NCI-H748 treated with DMSO at 0.1 percent for 48 hours (cell line): Measurements from ENCODE around the gene TOE1.
A peak's percentile ranks its signal among the peaks of the same experiment; 100 is the strongest.
"Not testable (repeated sequence)": the region's sequence is repeated elsewhere in the genome, so short reads cannot be mapped to it uniquely, and the experiment has no call there.

Source experiments
- DNase-seq: peaks from one replicate; lab custom pipeline; 2025; lab: John Stamatoyannopoulos, UW

Gene TOE1

GRCh38 chr1:45355683-45356082, 15.7 kb downstream of the TOE1 start:
- no peak for DNase-seq

GRCh38 chr1:45356186-45356585, 16.2 kb downstream of the TOE1 start:
- no peak for DNase-seq

- peak; percentile 50 for DNase-seq
Observed at GRCh38 chr1:45359882-45360513, 20.0 kb downstream of the TOE1 start.

- DNase-seq: not testable (repeated sequence)
Observed at GRCh38 chr1:45360981-45361380, 21.0 kb downstream of the TOE1 start.

GRCh38 chr1:45364294-45364693, 24.3 kb downstream of the TOE1 start:
- DNase-seq: no peak

GRCh38 chr1:45365051-45365450, 25.1 kb downstream of the TOE1 start:
- DNase-seq: no peak

- no peak for DNase-seq
Observed at GRCh38 chr1:45370575-45370974, 30.6 kb downstream of the TOE1 start.

GRCh38 chr1:45373573-45373972, 33.6 kb downstream of the TOE1 start:
- no peak for DNase-seq

GRCh38 chr1:45375104-45376090, 35.4 kb downstream of the TOE1 start:
- no peak for DNase-seq

- no peak for DNase-seq
Observed at GRCh38 chr1:45378184-45378583, 38.2 kb downstream of the TOE1 start.

GRCh38 chr1:45379524-45379923, 39.6 kb downstream of the TOE1 start:
- DNase-seq: no peak

- DNase-seq: no peak
Observed at GRCh38 chr1:45380125-45380524, 40.2 kb downstream of the TOE1 start.

GRCh38 chr1:45380730-45381129, 40.8 kb downstream of the TOE1 start:
- no peak for DNase-seq

- DNase-seq: no peak
Observed at GRCh38 chr1:45381243-45381642, 41.3 kb downstream of the TOE1 start.

- no peak for DNase-seq
Observed at GRCh38 chr1:45383191-45383590, 43.2 kb downstream of the TOE1 start.

- DNase-seq: not testable (repeated sequence)
Observed at GRCh38 chr1:45384213-45384612, 44.2 kb downstream of the TOE1 start.

- peak; percentile 6 for DNase-seq
Observed at GRCh38 chr1:45385302-45385701, 45.3 kb downstream of the TOE1 start.

GRCh38 chr1:45386219-45386618, 46.2 kb downstream of the TOE1 start:
- no peak for DNase-seq
